K562 (cell line): Measurements from ENCODE around the gene SLC12A6. TPM values are rescaled to one million over a fixed set of nuclear protein-coding genes. Genes with fewer than 3 reads are reported as not detected.
A peak's percentile ranks its signal among the peaks of the same experiment; 100 is the strongest.
"Not testable (repeated sequence)": the region's sequence is repeated elsewhere in the genome, so short reads cannot be mapped to it uniquely, and the experiment has no call there.

Experiments used
- ATAC-seq: fragments of 200-7000 bp; cut with Tn5 transposase; 3 replicates; pipeline ENCODE4 v1.9.1; 2020; ENCODE audit warnings: moderate library complexity
- BruUV-seq: library from RNA; stranded (reverse); fragments of 400-500 nt; replicated peaks from 2 replicates; lab custom pipeline; 2021; lab: Mats Ljungman, UMichigan
- CTCF ChIA-PET: fragments of 300-600 bp; formaldehyde crosslinking; extraction: SDS; loops from one replicate; lab custom pipeline; 2021; ENCODE audit warnings: low intra/inter-chr PET ratio; lab: Yijun Ruan, JAX
- POLR2A ChIA-PET: fragments of 300-600, 350-650 bp; sonication (Branson Sonifier 250); formaldehyde crosslinking; extraction: SDS; loops from one replicate; lab custom pipeline; 2021; ENCODE audit warnings: antibody characterized with exemption, inconsistent platforms; lab: Yijun Ruan, JAX
- DNase-seq, 4 experiments: peaks; one replicate each; pipeline versions ENCODE4 v3.0.0 to v3.0.0-alpha.2; 2011 to 2018; ENCODE audit warnings: low spot score in 3 of 4, mixed read lengths in 3 of 4; ENCODE audit errors: extremely low read depth in 1 of 4
- FAIRE-seq: peaks from 2 replicates; lab custom pipeline; 2011; peaks lifted over from hg19 to GRCh38; lab: Jason Lieb, UNC
- H2AFZ ChIP-seq: 2 replicates; pipeline ENCODE4 v1.6.0; 2011; ENCODE audit warnings: low read depth, low read length, control low read depth, inconsistent platforms
- H3K27ac ChIP-seq: fragments of 200-600 bp; 3 replicates; pipeline ENCODE4 v1.8.0; 2011; ENCODE audit warnings: low read depth, mild to moderate bottlenecking, control low read depth, inconsistent platforms, low read length, moderate library complexity, mixed read lengths; ENCODE audit errors: extremely low read depth
- H3K27me3 ChIP-seq, 2 experiments: fragments of 300-600 bp in 1 of 2; 2 replicates in 1 of 2; 3 replicates in 1 of 2; pipeline versions ENCODE4 v1.6.0 to v1.8.0; 2011; ENCODE audit warnings: inconsistent platforms in 2 of 2, low read length in 2 of 2, mild to moderate bottlenecking in 1 of 2, mixed read lengths in 1 of 2, moderate library complexity in 1 of 2; ENCODE audit not compliant: control insufficient read depth in 2 of 2, insufficient read depth in 2 of 2
- H3K36me3 ChIP-seq: fragments of 300-600 bp; 3 replicates; pipeline ENCODE4 v1.8.0; 2011; ENCODE audit warnings: mild to moderate bottlenecking, low read length, inconsistent platforms; ENCODE audit not compliant: control insufficient read depth, insufficient read depth
- H3K4me1 ChIP-seq, 2 experiments: fragments of 200-600 bp in 1 of 2; replicated peaks in 1 of 2; 2 replicates in 1 of 2; 3 replicates in 1 of 2; pipeline versions ENCODE4 v1.5.1 to v1.8.0; 2011; ENCODE audit warnings: inconsistent platforms in 2 of 2, low read length in 2 of 2, mild to moderate bottlenecking in 1 of 2, mixed read lengths in 1 of 2, moderate library complexity in 1 of 2; ENCODE audit not compliant: control insufficient read depth in 2 of 2, insufficient read depth in 2 of 2
- H3K4me2 ChIP-seq: 2 replicates; pipeline ENCODE4 v1.6.1; 2011; ENCODE audit warnings: low read length, control low read depth, inconsistent platforms, mixed read lengths; ENCODE audit not compliant: insufficient read depth
- H3K4me3 ChIP-seq: fragments of 200-600 bp; sonication (generic), shearing (Covaris generic); 2 replicates; pipeline ENCODE4 v1.5.1; 2016; ENCODE audit warnings: control low read depth, inconsistent platforms
- H3K79me2 ChIP-seq: fragments of 200-600 bp; 3 replicates; pipeline ENCODE4 v1.8.0; 2011; ENCODE audit warnings: low read length, inconsistent platforms; ENCODE audit not compliant: control insufficient read depth, insufficient read depth
- H3K9ac ChIP-seq, 2 experiments: 2 replicates each; pipeline versions ENCODE4 v1.6.0 to v1.6.1; 2011; ENCODE audit warnings: low read depth in 2 of 2, low read length in 2 of 2, control low read depth in 1 of 2, inconsistent platforms in 1 of 2, mild to moderate bottlenecking in 1 of 2, mixed read lengths in 1 of 2; ENCODE audit not compliant: insufficient read depth in 1 of 2
- H3K9me1 ChIP-seq: one replicate; pipeline ENCODE4 v1.6.0; 2011; ENCODE audit warnings: inconsistent platforms, mild to moderate bottlenecking, low read length, moderate library complexity; ENCODE audit not compliant: control insufficient read depth, insufficient read depth
- H3K9me3 ChIP-seq: replicated peaks from 2 replicates; pipeline ENCODE4 v1.5.1; 2011; ENCODE audit warnings: low read depth, low read length, inconsistent platforms; ENCODE audit not compliant: control insufficient read depth, insufficient read depth
- H4K20me1 ChIP-seq: replicated peaks from 2 replicates; pipeline ENCODE4 v1.6.1; 2011; ENCODE audit warnings: low read length, inconsistent platforms, mixed read lengths; ENCODE audit not compliant: control insufficient read depth, insufficient read depth
- NR3C1 ChIP-seq: sonication (generic); formaldehyde crosslinking; IDR thresholded peaks from 2 replicates; pipeline ENCODE4 v1.8.1; 2022; ENCODE audit warnings: missing genetic modification reagents
- ZNF121 ChIP-seq: sonication (generic); formaldehyde crosslinking; conservative IDR thresholded peaks from 2 replicates; pipeline ENCODE4 v1.8.0; 2022; ENCODE audit warnings: missing genetic modification reagents
- ZNF197 ChIP-seq: fragments of 200-800 bp; sonication (Bioruptor generic); IDR thresholded peaks from 2 replicates; pipeline ENCODE4 v1.6.1; 2016; ENCODE audit warnings: low read depth, missing genetic modification characterization, missing compliant biosample characterization
- WGBS: fragments of 100-300 bp; shearing (Covaris generic); methylation state at CpG from one replicate; pipeline ENCODE4 v1.1.6; 2016; ENCODE audit warnings: low coverage, mixed read lengths; ENCODE audit not compliant: insufficient coverage; ENCODE audit errors: missing lambda C conversion rate; 5-methylcytosine and 5-hydroxymethylcytosine counted together
- in situ Hi-C: fragments of 300-500 bp; cut with MboI; formaldehyde crosslinking; loops from 4 replicates; pipeline ENCODE4 v1.15.0; 2018; ENCODE audit warnings: inconsistent platforms, mixed read lengths
- intact Hi-C: fragments of 100-400 bp; cut with micrococcal nuclease; formaldehyde crosslinking; loops from 2 replicates; pipeline ENCODE4 v1.14.2; 2022
- polyA plus RNA-seq, 8 experiments: library from polyadenylated mRNA; depleted of rRNA in 4 of 8; stranded (reverse) in 5 of 8; unstranded in 3 of 8; fragments of >200 nt; fragmentation: Nextera tagmentation in 2 of 8; fragmentation: Illumina TruSeq in 1 of 8; extraction: Ambion mirVana in 2 of 8; extraction: Trizol in 1 of 8; gene quantifications; 2 replicates each; pipeline versions ENCODE4 v1.2.1 to v1.2.3, GENCODE V29; 2011 to 2014; ENCODE audit warnings: inconsistent platforms in 1 of 8, missing spikeins in 1 of 8
- total RNA-seq, 7 experiments: library from RNA; depleted of rRNA in 6 of 7; stranded (reverse); fragments of >200 nt in 6 of 7; fragmentation: Illumina TruSeq in 2 of 7; extraction: Trizol in 2 of 7; gene quantifications; 2 replicates each; pipeline versions ENCODE4 v1.2.1 to v1.2.3, GENCODE V29; 2011 to 2021; ENCODE audit warnings: low replicate concordance in 1 of 7

The SLC12A6 gene
- total and polyA plus RNA-seq, 9 of the 15 experiments (the other 6 are each of a cell fraction or from before 2014, with no cell fraction given): 1.4 to 16.4 (median 6.7) TPM

DNA sequence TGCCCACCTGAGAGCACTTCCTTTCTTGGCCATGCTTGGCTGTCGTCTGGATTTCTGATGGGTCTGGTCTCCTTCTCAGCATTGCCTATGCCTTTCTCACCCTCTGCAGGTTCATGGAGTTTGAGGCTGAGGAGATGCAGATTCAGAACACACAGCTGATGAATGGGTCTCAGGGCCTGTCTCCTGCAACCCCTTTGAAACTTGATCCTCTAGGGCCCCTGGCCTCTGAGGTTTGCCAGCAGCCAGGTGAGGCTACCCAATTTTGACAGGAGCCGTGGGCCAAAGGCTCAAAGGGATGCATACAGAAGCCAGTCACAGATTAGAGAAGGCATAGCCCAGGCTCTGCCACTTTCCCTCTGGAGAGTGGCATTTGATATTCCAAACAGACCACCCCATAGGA lies 16.0 kb upstream of the SLC12A6 start:
- FAIRE-seq (no peak), DNase-seq (no peak), ATAC-seq (no peak)
- no peak overlapping the region for H3K4me2 ChIP-seq
- no peaks in the 10 kb centered on the region for H3K9me1 ChIP-seq
- H3K4me3 ChIP-seq: no peak overlapping the region
- no peak overlapping the region for H2AFZ ChIP-seq
- in situ Hi-C loops (no loop called here), intact Hi-C loops (no loop called here)
- no peaks in the 10 kb centered on the region for H3K36me3 ChIP-seq
- no peak overlapping the region for H3K9ac ChIP-seq
- no peaks in the 10 kb centered on the region for H4K20me1 ChIP-seq
- no peaks in the 10 kb centered on the region for H3K79me2 ChIP-seq
- peaks cover 0 to 2% of the 10 kb centered on the region in 2 experiments; a peak in 1 of 5 replicates for H3K4me1 ChIP-seq
- WGBS: 9% methylated on average over 2 of the region's 2 CpGs
- H3K9me3 ChIP-seq: no peaks in the 10 kb centered on the region
- CTCF ChIA-PET: no interaction called here
- TF ChIP-seq ZNF197 (CRISPR knock-in tag): no peak
- TF ChIP-seq NR3C1 (CRISPR knock-in tag): no peak
- TF ChIP-seq, all 486 proteins: peak for 0
- no TSS peak for BruUV-seq
- POLR2A ChIA-PET: interaction anchor here (0.8 kb wide), 1 partner anchor 10 kb away, joined by 3 read pairs; the partner anchor contains the start of genes NOP10 and NUTM1
- Histone ChIP-seq H3K27ac (no peak overlapping the region), H3K27me3 (peaks cover 12 to 16% of the 10 kb centered on the region in 2 experiments)

DNA sequence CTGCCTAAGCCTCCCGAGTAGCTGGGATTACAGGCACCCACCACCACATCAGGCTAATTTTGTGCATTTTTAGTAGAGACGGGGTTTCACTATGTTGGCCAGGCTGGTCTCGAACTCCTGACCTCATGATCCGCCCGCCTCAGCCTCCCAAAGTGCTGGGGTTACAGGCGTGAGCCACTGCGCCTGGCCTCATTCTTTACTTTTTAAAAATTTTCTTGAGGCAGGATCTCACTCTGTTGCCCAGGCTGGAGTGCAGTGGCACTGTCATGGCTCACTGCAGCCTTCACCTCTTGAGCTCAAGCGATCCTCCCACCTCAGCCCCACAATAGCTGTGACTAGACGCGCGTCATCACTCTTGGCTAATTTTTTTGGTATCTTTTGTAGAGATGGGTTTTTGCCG lies 15.4 kb upstream of the SLC12A6 start:
- FAIRE-seq, H3K27ac ChIP-seq, H3K4me3 ChIP-seq, BruUV-seq, H2AFZ ChIP-seq, DNase-seq, H3K9me3 ChIP-seq, H3K9me1 ChIP-seq, H3K4me2 ChIP-seq, H3K79me2 ChIP-seq, H3K36me3 ChIP-seq, intact Hi-C loops, in situ Hi-C loops, H3K9ac ChIP-seq, H4K20me1 ChIP-seq, ATAC-seq, CTCF ChIA-PET, H3K4me1 ChIP-seq: not testable (repeated sequence)
- POLR2A ChIA-PET: interaction anchor here (0.5 to 0.8 kb wide), 2 partner anchors 10 to 1088 kb away, joined by 3 read pairs; partner anchors contain the start of genes NOP10 and NUTM1
- H3K27me3 ChIP-seq: peaks cover 12 to 21% of the 10 kb centered on the region in 2 experiments
- 43% methylated on average over 9 of the region's 12 CpGs for WGBS
- peak; percentile 64 for TF ChIP-seq ZNF121 (CRISPR knock-in tag)
- TF ChIP-seq, all 486 proteins: peak for 1; not testable (repeated sequence) for 485
